Activated CD8-positive, alpha-beta T cell treated with anti-CD3 and anti-CD28 coated beads for 36 hours (primary cell): ENCODE results near the gene UBE2D3. TPM values are rescaled to one million over a fixed set of nuclear protein-coding genes. Genes with fewer than 3 reads are reported as not detected.

Source experiments
- ATAC-seq: fragments of 200-7000 bp; cut with Tn5 transposase; one replicate; pipeline ENCODE4 v1.10.0; 2021; ENCODE audit warnings: mild to moderate bottlenecking, moderate library complexity
- CTCF ChIA-PET: fragments of 350-600 bp; sonication (Branson Sonifier 250); formaldehyde crosslinking; loops from one replicate; lab custom pipeline; 2021; ENCODE audit warnings: antibody characterized with exemption; lab: Charles Lee
- POLR2A ChIA-PET: fragments of 350-600 bp; sonication (Branson Sonifier 250); formaldehyde crosslinking; loops from one replicate; lab custom pipeline; 2021; ENCODE audit warnings: antibody characterized with exemption; lab: Charles Lee
- DNase-seq: peaks from one replicate; pipeline ENCODE4 v3.0.0-alpha.2; 2020
- H3K27ac Mint-ChIP-seq: one replicate; pipeline ENCODE4 v1.8.0; 2021; ENCODE audit warnings: mild to moderate bottlenecking, mixed read lengths
- H3K27me3 Mint-ChIP-seq: one replicate; pipeline ENCODE4 v1.8.0; 2021; ENCODE audit warnings: mixed read lengths
- H3K36me3 Mint-ChIP-seq: one replicate; pipeline ENCODE4 v1.8.0; 2021; ENCODE audit warnings: low read depth, mixed read lengths
- H3K4me1 Mint-ChIP-seq: one replicate; pipeline ENCODE4 v1.8.0; 2021; ENCODE audit warnings: low read depth, mixed read lengths
- H3K4me3 Mint-ChIP-seq: one replicate; pipeline ENCODE4 v1.8.0; 2021; ENCODE audit warnings: mild to moderate bottlenecking, moderate library complexity, mixed read lengths
- H3K9me3 Mint-ChIP-seq: one replicate; pipeline ENCODE4 v1.8.0; 2021; ENCODE audit warnings: mixed read lengths
- CTCF ChIP-seq: fragments of 200-600 bp; IDR thresholded peaks from one replicate; pipeline ENCODE4 v1.8.0; 2022; ENCODE audit warnings: antibody characterized with exemption, mild to moderate bottlenecking
- intact Hi-C: fragments of 100-400 bp; cut with micrococcal nuclease; formaldehyde crosslinking; loops from one replicate; pipeline ENCODE4 v1.10.0; 2022
- total RNA-seq, 2 experiments: library from RNA; stranded (reverse); gene quantifications; one replicate each; pipeline ENCODE4 v1.2.3, GENCODE V29; 2021

The UBE2D3 gene
- total RNA-seq, 2 experiments from 2014 or later: 410 to 427 TPM

- no peak for TF ChIP-seq CTCF
- Mint-ChIP-seq H3K27ac (peak overlapping the region; percentile 39), H3K4me1 (peaks cover 70% of the 10 kb centered on the region), H3K27me3 (no peaks in the 10 kb centered on the region), H3K9me3 (no peaks in the 10 kb centered on the region), H3K4me3 (no peak overlapping the region), H3K36me3 (peaks cover 71% of the 10 kb centered on the region)
- POLR2A ChIA-PET: interaction anchor here (0.8 kb wide), 1 partner anchor 84 kb away, joined by 3 read pairs; no protein-coding TSS in a partner anchor
- intact Hi-C loops: no loop called here
- DNase-seq: no peak
- CTCF ChIA-PET: interaction anchor here (0.6 to 1.8 kb wide), 2 partner anchors 10 to 236 kb away, joined by 3 read pairs; no protein-coding TSS in a partner anchor
- ATAC-seq: no peak
These were observed 20.0 kb downstream of the UBE2D3 start for GRCh38 chr4:102807345-102807744.

GRCh38 chr4:102799816-102800215 lies 27.5 kb downstream of the UBE2D3 start:
- no peak overlapping the region for H3K27ac Mint-ChIP-seq
- DNase-seq: no peak
- no peak for ATAC-seq
- H3K4me3 Mint-ChIP-seq: no peak overlapping the region
- peaks cover 62% of the 10 kb centered on the region for H3K36me3 Mint-ChIP-seq
- ChIA-PET POLR2A (interaction anchor here (1.4 to 2.3 kb wide), 2 partner anchors 8 to 28 kb away, joined by 4 to 10 read pairs; partner anchors contain the start of gene UBE2D3), CTCF (interaction anchor here (1.4 kb wide), 1 partner anchor 11 kb away, joined by 3 read pairs; no protein-coding TSS in a partner anchor)
- no peaks in the 10 kb centered on the region for H3K27me3 Mint-ChIP-seq
- intact Hi-C loops: loop anchor here (5.0 kb wide), 1 partner anchor 38 kb away; the partner anchor contains the start of gene MANBA
- no peaks in the 10 kb centered on the region for H3K9me3 Mint-ChIP-seq
- peaks cover 23% of the 10 kb centered on the region for H3K4me1 Mint-ChIP-seq
- no peak for TF ChIP-seq CTCF

GRCh38 chr4:102794999-102795398 lies 32.4 kb downstream of the UBE2D3 start:
- DNase-seq (no peak), ATAC-seq (no peak)
- Mint-ChIP-seq H3K36me3 (peaks cover 63% of the 10 kb centered on the region), H3K4me3 (no peak overlapping the region), H3K27ac (no peak overlapping the region), H3K27me3 (no peaks in the 10 kb centered on the region), H3K9me3 (peaks cover 7% of the 10 kb centered on the region), H3K4me1 (peaks cover 23% of the 10 kb centered on the region)
- no peak for TF ChIP-seq CTCF
- POLR2A ChIA-PET: interaction anchor here (0.6 kb wide), 1 partner anchor 239 kb away, joined by 3 read pairs; no protein-coding TSS in a partner anchor
- intact Hi-C loops: loop anchor here (5.0 kb wide), 1 partner anchor 33 kb away; the partner anchor contains the start of gene MANBA
- CTCF ChIA-PET: no interaction called here

- CTCF ChIA-PET: no interaction called here
- Mint-ChIP-seq H3K36me3 (peaks cover 54% of the 10 kb centered on the region), H3K4me1 (peaks cover 31% of the 10 kb centered on the region), H3K27me3 (no peaks in the 10 kb centered on the region), H3K9me3 (peaks cover 9% of the 10 kb centered on the region), H3K27ac (peak overlapping the region; percentile 4), H3K4me3 (no peak overlapping the region)
- DNase-seq: no peak
- POLR2A ChIA-PET: interaction anchor here (0.8 to 2.5 kb wide), 3 partner anchors 8 to 35 kb away, joined by 4 to 10 read pairs (median 4); partner anchors contain the start of gene UBE2D3
- TF ChIP-seq CTCF: no peak
- intact Hi-C loops: no loop called here
- peak; percentile 5 for ATAC-seq
These were observed 34.9 kb downstream of the UBE2D3 start for GRCh38 chr4:102792361-102792936.

GRCh38 chr4:102791318-102791835 lies 36.0 kb downstream of the UBE2D3 start:
- ChIA-PET CTCF (no interaction called here), POLR2A (interaction anchor here (1.4 to 2.5 kb wide), 2 partner anchors 9 to 26 kb away, joined by 3 to 10 read pairs; no protein-coding TSS in a partner anchor)
- intact Hi-C loops: no loop called here
- peaks cover 32% of the 10 kb centered on the region for H3K4me1 Mint-ChIP-seq
- peak overlapping the region; percentile 1 for H3K27ac Mint-ChIP-seq
- H3K27me3 Mint-ChIP-seq: no peaks in the 10 kb centered on the region
- peaks cover 45% of the 10 kb centered on the region for H3K36me3 Mint-ChIP-seq
- H3K9me3 Mint-ChIP-seq: peaks cover 9% of the 10 kb centered on the region
- no peak for TF ChIP-seq CTCF
- ATAC-seq (no peak), DNase-seq (no peak)
- no peak overlapping the region for H3K4me3 Mint-ChIP-seq
